ENCODE data around the gene PILRB.
"Not testable (repeated sequence)": the region's sequence is repeated elsewhere in the genome, so short reads cannot be mapped to it uniquely, and the experiment has no call there.

DNA sequence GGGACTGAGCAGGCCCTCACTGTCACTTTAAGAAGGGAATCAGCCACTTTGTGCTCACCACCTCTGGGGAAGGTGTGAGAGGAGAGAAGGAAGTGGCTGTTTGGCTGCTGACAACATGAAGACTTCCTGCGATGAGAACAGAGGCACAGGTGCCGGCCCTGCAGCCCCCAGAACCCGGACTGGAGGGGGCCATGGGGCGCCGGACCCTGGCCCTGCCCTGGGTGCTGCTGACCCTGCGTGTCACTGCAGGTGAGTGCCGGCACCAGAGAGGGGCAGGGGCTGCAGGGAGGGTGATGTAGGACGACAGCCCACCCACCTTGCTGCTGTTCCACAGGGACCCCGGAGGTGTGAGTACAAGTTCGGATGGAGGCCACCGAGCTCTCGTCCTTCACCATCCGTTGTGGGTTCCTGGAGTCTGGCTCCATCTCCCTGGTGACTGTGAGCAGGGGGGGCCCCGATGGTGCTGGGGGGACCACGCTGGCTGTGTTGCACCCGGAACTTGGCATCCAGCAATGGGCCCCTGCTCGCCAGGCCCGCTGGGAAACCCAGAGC, 5.6 kb upstream of the PILRB start:
- TF ChIP-seq SMC3 (conservative IDR thresholded peaks at IDR 0.05; ENCODE audit: poor library complexity); RAD21 (conservative IDR thresholded peaks at IDR 0.05); EZH2 (IDR thresholded peaks at IDR 0.05; ENCODE audit: borderline replicate concordance, insufficient read depth, low read length, poor library complexity, severe bottlenecking); CTCF (IDR thresholded peaks at IDR 0.05; ENCODE audit: poor library complexity, severe bottlenecking); EP300 (conservative IDR thresholded peaks at IDR 0.05; ENCODE audit: poor library complexity, severe bottlenecking); MXI1 (conservative IDR thresholded peaks at IDR 0.05; ENCODE audit: poor library complexity, severe bottlenecking); REST (IDR thresholded peaks at IDR 0.05; ENCODE audit: borderline replicate concordance); POLR2AphosphoS5 (IDR thresholded peaks at IDR 0.05); TAF1 (IDR thresholded peaks at IDR 0.05; ENCODE audit: low read depth): not testable (repeated sequence)

All from neural cell (in vitro differentiated cells).